ENCODE measurements around the gene NIPAL3.
A peak's percentile ranks its signal among the peaks of the same experiment; 100 is the strongest.

- TF ChIP-seq CTCF (IDR thresholded peaks at IDR 0.05; ENCODE audit: poor library complexity, severe bottlenecking): no peak
- TF ChIP-seq POLR2AphosphoS5 (IDR thresholded peaks at IDR 0.05): no peak
- TF ChIP-seq EP300 (conservative IDR thresholded peaks at IDR 0.05; ENCODE audit: poor library complexity, severe bottlenecking): peak; percentile 10
- peak; percentile 51 for TF ChIP-seq REST (IDR thresholded peaks at IDR 0.05; ENCODE audit: borderline replicate concordance)
- TF ChIP-seq TAF1 (IDR thresholded peaks at IDR 0.05; ENCODE audit: low read depth): no peak
- TF ChIP-seq RAD21 (conservative IDR thresholded peaks at IDR 0.05): no peak
- TF ChIP-seq MXI1 (conservative IDR thresholded peaks at IDR 0.05; ENCODE audit: poor library complexity, severe bottlenecking): peak; percentile 24
Observed at GRCh38 chr1:24502065-24502708, 86.6 kb downstream of the NIPAL3 start.
